ENCODE results near the gene ARRDC2. TPM values are rescaled to one million over a fixed set of nuclear protein-coding genes. Genes with fewer than 3 reads are reported as not detected.

Gene ARRDC2
- total and polyA plus RNA-seq, 2 of the 13 experiments (the other 11 are each of a cell fraction or from before 2014, with no cell fraction given), result 2.1 to 3.4 TPM

- ATAC-seq (peak; percentile 52), DNase-seq (ENCODE audit: low spot score) (peak; percentile 64), FAIRE-seq (peak; percentile 71)
- ChIA-PET CTCF (ENCODE audit: low intra/inter-chr PET ratio, low total read pairs) (interaction anchor here (0.8 kb wide), 1 partner anchor 49 kb away, joined by 3 read pairs; no protein-coding TSS in a partner anchor), POLR2A (interaction anchor here (0.6 kb wide), 1 partner anchor 170 kb away, joined by 3 read pairs; no protein-coding TSS in a partner anchor)
- H3K36me3 ChIP-seq (replicated peaks in 1 of 2; ENCODE audit: control insufficient read depth in 1 of 2, insufficient read depth in 2 of 2, low read length in 2 of 2), result peaks cover 5% of the 10 kb centered on the region in 2 experiments; a peak in 3 of 5 replicates
- no peaks in the 10 kb centered on the region for H3K9me3 ChIP-seq (ENCODE audit: low read length)
- in situ Hi-C loops (cut with HindIII; ENCODE audit: extremely low pct_ligation_motif_present, low pct_unique_long_range_greater_than_20kb), result loop anchor here (5.0 to 10.0 kb wide), 2 partner anchors 48 to 165 kb away; partner anchors contain the start of gene IFI30
- no peak overlapping the region for H3K27ac ChIP-seq (ENCODE audit: extremely low read length, insufficient read depth, low read length)
- no peaks in the 10 kb centered on the region for H3K79me2 ChIP-seq (ENCODE audit: insufficient read depth, low read length)
- no peaks in the 10 kb centered on the region for H3K27me3 ChIP-seq (ENCODE audit: control insufficient read depth in 1 of 2, insufficient read depth in 2 of 2, low read length in 2 of 2)
- H3K4me1 ChIP-seq (ENCODE audit: insufficient read depth, low read length), result peaks cover 54% of the 10 kb centered on the region
- WGBS (ENCODE audit: low lambda C conversion rate), result 73% methylated on average over 14 of the region's 37 CpGs
- peak overlapping the region; percentile 49 for H3K4me2 ChIP-seq (ENCODE audit: low read depth, low read length)
- H2AFZ ChIP-seq (ENCODE audit: low read length), result no peak overlapping the region
- H3K4me3 ChIP-seq (replicated peaks in 1 of 3; ENCODE audit: insufficient read depth in 1 of 3, low read depth in 2 of 3, low read length in 3 of 3), result no peak overlapping the region; a peak in 1 of 6 replicates
- intact Hi-C loops (cut with micrococcal nuclease; ENCODE audit: unreplicated experiment), result no loop called here
- BruUV-seq (replicated peaks), result no TSS peak
- H4K20me1 ChIP-seq (ENCODE audit: insufficient read depth, low read length), result no peaks in the 10 kb centered on the region
- 0 out of 2 replicates have a peak overlapping the region, but pooled peaks have one; percentile 11 for H3K9ac ChIP-seq (ENCODE audit: insufficient read depth, low read depth, low read length)
- TF ChIP-seq ZKSCAN1 (IDR thresholded peaks at IDR 0.05; ENCODE audit: low read length), result no peak
- TF ChIP-seq ZNF160 (CRISPR knock-in tag; IDR thresholded peaks at IDR 0.05), result no peak
- TF ChIP-seq, protein P1, sequence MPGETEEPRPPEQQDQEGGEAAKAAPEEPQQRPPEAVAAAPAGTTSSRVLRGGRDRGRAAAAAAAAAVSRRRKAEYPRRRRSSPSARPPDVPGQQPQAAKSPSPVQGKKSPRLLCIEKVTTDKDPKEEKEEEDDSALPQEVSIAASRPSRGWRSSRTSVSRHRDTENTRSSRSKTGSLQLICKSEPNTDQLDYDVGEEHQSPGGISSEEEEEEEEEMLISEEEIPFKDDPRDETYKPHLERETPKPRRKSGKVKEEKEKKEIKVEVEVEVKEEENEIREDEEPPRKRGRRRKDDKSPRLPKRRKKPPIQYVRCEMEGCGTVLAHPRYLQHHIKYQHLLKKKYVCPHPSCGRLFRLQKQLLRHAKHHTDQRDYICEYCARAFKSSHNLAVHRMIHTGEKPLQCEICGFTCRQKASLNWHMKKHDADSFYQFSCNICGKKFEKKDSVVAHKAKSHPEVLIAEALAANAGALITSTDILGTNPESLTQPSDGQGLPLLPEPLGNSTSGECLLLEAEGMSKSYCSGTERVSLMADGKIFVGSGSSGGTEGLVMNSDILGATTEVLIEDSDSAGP (CRISPR knock-in tag; IDR thresholded peaks at IDR 0.05; ENCODE audit: borderline replicate concordance), result peak; percentile 52; the same call in 1 of the 2 replicates
- TF ChIP-seq CBX2 (IDR thresholded peaks at IDR 0.05; ENCODE audit: low read depth, low read length), result no peak
- TF ChIP-seq CBX2 (CRISPR knock-in tag; IDR thresholded peaks at IDR 0.05; ENCODE audit: low read depth), result no peak
- no peak for TF ChIP-seq ZNF550 (CRISPR knock-in tag; IDR thresholded peaks at IDR 0.05; ENCODE audit: borderline replicate concordance)
- TF ChIP-seq KMT2B (CRISPR knock-in tag; IDR thresholded peaks at IDR 0.05), result no peak
- TF ChIP-seq, protein P2, sequence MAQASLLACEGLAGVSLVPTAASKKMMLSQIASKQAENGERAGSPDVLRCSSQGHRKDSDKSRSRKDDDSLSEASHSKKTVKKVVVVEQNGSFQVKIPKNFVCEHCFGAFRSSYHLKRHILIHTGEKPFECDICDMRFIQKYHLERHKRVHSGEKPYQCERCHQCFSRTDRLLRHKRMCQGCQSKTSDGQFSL (CRISPR knock-in tag; IDR thresholded peaks at IDR 0.05), result no peak
- TF ChIP-seq ZNF609 (CRISPR knock-in tag; IDR thresholded peaks at IDR 0.05; ENCODE audit: borderline replicate concordance), result no peak
- no peak for TF ChIP-seq FOXA1 (IDR thresholded peaks at IDR 0.05)
- no peak for TF ChIP-seq FOXA1 (CRISPR knock-in tag; IDR thresholded peaks at IDR 0.05)
- TF ChIP-seq, protein P3, sequence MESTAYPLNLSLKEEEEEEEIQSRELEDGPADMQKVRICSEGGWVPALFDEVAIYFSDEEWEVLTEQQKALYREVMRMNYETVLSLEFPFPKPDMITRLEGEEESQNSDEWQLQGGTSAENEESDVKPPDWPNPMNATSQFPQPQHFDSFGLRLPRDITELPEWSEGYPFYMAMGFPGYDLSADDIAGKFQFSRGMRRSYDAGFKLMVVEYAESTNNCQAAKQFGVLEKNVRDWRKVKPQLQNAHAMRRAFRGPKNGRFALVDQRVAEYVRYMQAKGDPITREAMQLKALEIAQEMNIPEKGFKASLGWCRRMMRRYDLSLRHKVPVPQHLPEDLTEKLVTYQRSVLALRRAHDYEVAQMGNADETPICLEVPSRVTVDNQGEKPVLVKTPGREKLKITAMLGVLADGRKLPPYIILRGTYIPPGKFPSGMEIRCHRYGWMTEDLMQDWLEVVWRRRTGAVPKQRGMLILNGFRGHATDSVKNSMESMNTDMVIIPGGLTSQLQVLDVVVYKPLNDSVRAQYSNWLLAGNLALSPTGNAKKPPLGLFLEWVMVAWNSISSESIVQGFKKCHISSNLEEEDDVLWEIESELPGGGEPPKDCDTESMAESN (CRISPR knock-in tag; conservative IDR thresholded peaks at IDR 0.05), result no peak
- TF ChIP-seq SUZ12 (IDR thresholded peaks at IDR 0.05; ENCODE audit: low read depth, low read length), result no peak
- TF ChIP-seq ZNF883 (CRISPR knock-in tag; IDR thresholded peaks at IDR 0.05; ENCODE audit: not compliant biosample characterization), result no peak
- TF ChIP-seq ZNF10 (CRISPR knock-in tag; IDR thresholded peaks at IDR 0.05; ENCODE audit: borderline replicate concordance, low read depth), result no peak
These were observed 1.6 kb downstream of the ARRDC2 start for GRCh38 chr19:18009412-18010066.
